ENCODE data around the gene HNRNPLL. TPM values are rescaled to one million over a fixed set of nuclear protein-coding genes. Genes with fewer than 3 reads are reported as not detected.
A peak's percentile ranks its signal among the peaks of the same experiment; 100 is the strongest.
"Not testable (repeated sequence)": the region's sequence is repeated elsewhere in the genome, so short reads cannot be mapped to it uniquely, and the experiment has no call there.

Gene HNRNPLL
- total RNA-seq, 1 experiment from 2014 or later = 62.6 TPM

- DNase-seq (ENCODE audit: low read depth) = peak; percentile 33
Measured at GRCh38 chr2:38619458-38620164, 16.9 kb upstream of the HNRNPLL start.

GRCh38 chr2:38617301-38617700, 14.6 kb upstream of the HNRNPLL start:
- no peak for DNase-seq (ENCODE audit: low read depth)

- DNase-seq (ENCODE audit: low read depth) = peak; percentile 64
Measured at GRCh38 chr2:38615237-38615636, 12.5 kb upstream of the HNRNPLL start.

- no peak for DNase-seq (ENCODE audit: low read depth)
Measured at GRCh38 chr2:38613849-38614213, 11.1 kb upstream of the HNRNPLL start.

GRCh38 chr2:38613126-38613848, 10.6 kb upstream of the HNRNPLL start:
- DNase-seq (ENCODE audit: low read depth) = peak; percentile 72

GRCh38 chr2:38610851-38611801, 8.4 kb upstream of the HNRNPLL start:
- DNase-seq (ENCODE audit: low read depth) = peak; percentile 72

GRCh38 chr2:38609246-38609645, 6.5 kb upstream of the HNRNPLL start:
- DNase-seq (ENCODE audit: low read depth) = not testable (repeated sequence)

GRCh38 chr2:38608755-38609154, 6.0 kb upstream of the HNRNPLL start:
- no peak for DNase-seq (ENCODE audit: low read depth)

- no peak for DNase-seq (ENCODE audit: low read depth)
Measured at GRCh38 chr2:38605298-38605830, 2.6 kb upstream of the HNRNPLL start.

- peak; percentile 84 for DNase-seq (ENCODE audit: low read depth)
Measured at GRCh38 chr2:38603402-38604290, 918 bp upstream of the HNRNPLL start.

- no peak for DNase-seq (ENCODE audit: low read depth)
Measured at GRCh38 chr2:38602136-38602731, 494 bp downstream of the HNRNPLL start.

- peak; percentile 48 for DNase-seq (ENCODE audit: low read depth)
Measured at GRCh38 chr2:38601463-38602135, 1.1 kb downstream of the HNRNPLL start.

GRCh38 chr2:38600921-38601455, 1.7 kb downstream of the HNRNPLL start:
- DNase-seq (ENCODE audit: low read depth) = no peak

- DNase-seq (ENCODE audit: low read depth) = peak; percentile 31
Measured at GRCh38 chr2:38600242-38600891, 2.4 kb downstream of the HNRNPLL start.

- DNase-seq (ENCODE audit: low read depth) = no peak
Measured at GRCh38 chr2:38599706-38600105, 3.0 kb downstream of the HNRNPLL start.

DNA sequence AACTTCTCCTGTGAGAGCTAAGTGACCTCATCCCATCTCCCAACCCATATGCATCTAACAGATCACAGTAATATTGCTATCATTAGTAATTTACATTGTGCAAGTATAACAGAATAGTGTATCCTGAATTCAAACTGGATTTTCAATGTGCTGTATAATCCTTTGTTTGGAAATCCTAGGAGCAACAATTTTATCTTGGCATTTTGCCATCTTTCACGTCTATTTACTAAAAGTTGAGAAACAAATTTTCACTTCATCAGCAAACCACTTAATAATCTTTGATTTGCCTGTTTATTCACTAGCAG, 3.8 kb downstream of the HNRNPLL start:
- DNase-seq (ENCODE audit: low read depth) = no peak

- no peak for DNase-seq (ENCODE audit: low read depth)
Measured at GRCh38 chr2:38598200-38598990, 4.3 kb downstream of the HNRNPLL start.

GRCh38 chr2:38597115-38597514, 5.6 kb downstream of the HNRNPLL start:
- no peak for DNase-seq (ENCODE audit: low read depth)
